ENCODE data around the gene ARID5B.

The ARID5B gene

GRCh38 chr10:62045765-62046521 is 144.4 kb downstream of the ARID5B start:
- peak overlapping the region in 2 of 7 experiments; percentile 7 to 14 for H3K4me3 ChIP-seq (ENCODE audit: control insufficient read depth in 1 of 7, extremely low read depth in 1 of 7, insufficient read depth in 4 of 7, low read depth in 2 of 7, low read length in 6 of 7)
- H3K36me3 ChIP-seq (ENCODE audit: control insufficient read depth in 4 of 4, insufficient read depth in 4 of 4, low read length in 3 of 4) = peaks cover 0 to 3% (median 0%) of the 10 kb centered on the region in 4 experiments
- H3K9me3 ChIP-seq (ENCODE audit: control extremely low read depth in 1 of 5, control insufficient read depth in 4 of 5, insufficient read depth in 2 of 5, low read depth in 1 of 5, low read length in 4 of 5) = no peaks in the 10 kb centered on the region
- H3K4me1 ChIP-seq (ENCODE audit: control extremely low read depth in 1 of 4, control insufficient read depth in 4 of 4, insufficient read depth in 4 of 4, low read length in 3 of 4) = peaks cover 26 to 71% (median 34%) of the 10 kb centered on the region in 4 experiments
- ChIA-PET CTCF (interaction anchor here (1.3 to 2.0 kb wide), 3 partner anchors 53 to 199 kb away, joined by 3 to 8 read pairs (median 4); no protein-coding TSS in a partner anchor), POLR2A (no interaction called here)
- no peaks in the 10 kb centered on the region for H3K27me3 ChIP-seq (replicated peaks in 2 of 5; ENCODE audit: control insufficient read depth in 4 of 5, insufficient read depth in 5 of 5, low read length in 4 of 5)
- WGBS (ENCODE audit: insufficient coverage) = 98% methylated on average over 6 of the region's 12 CpGs
- peak overlapping the region in 1 of 2 experiments; percentile 53 for H3K27ac ChIP-seq (ENCODE audit: insufficient read depth in 1 of 2, low read depth in 1 of 2, low read length in 2 of 2, poor library complexity in 1 of 2, severe bottlenecking in 2 of 2)
- DNase-seq = no peak

- H3K36me3 ChIP-seq (ENCODE audit: control insufficient read depth in 4 of 4, insufficient read depth in 4 of 4, low read length in 3 of 4) = peaks cover 0 to 4% (median 1%) of the 10 kb centered on the region in 4 experiments
- ChIA-PET POLR2A (no interaction called here), CTCF (interaction anchor here (0.8 to 2.0 kb wide), 4 partner anchors 8 to 198 kb away, joined by 3 to 8 read pairs (median 4); no protein-coding TSS in a partner anchor)
- 38% methylated on average over 3 of the region's 4 CpGs for WGBS (ENCODE audit: insufficient coverage)
- peak overlapping the region in 1 of 2 experiments; percentile 53 for H3K27ac ChIP-seq (ENCODE audit: insufficient read depth in 1 of 2, low read depth in 1 of 2, low read length in 2 of 2, poor library complexity in 1 of 2, severe bottlenecking in 2 of 2)
- DNase-seq = peak; percentile 43 to 84 (median 75)
- H3K9me3 ChIP-seq (ENCODE audit: control extremely low read depth in 1 of 5, control insufficient read depth in 4 of 5, insufficient read depth in 2 of 5, low read depth in 1 of 5, low read length in 4 of 5) = no peaks in the 10 kb centered on the region
- peak overlapping the region in 3 of 7 experiments; percentile 23 to 53 (median 33) for H3K4me3 ChIP-seq (ENCODE audit: control insufficient read depth in 1 of 7, extremely low read depth in 1 of 7, insufficient read depth in 4 of 7, low read depth in 2 of 7, low read length in 6 of 7)
- no peaks in the 10 kb centered on the region for H3K27me3 ChIP-seq (replicated peaks in 2 of 5; ENCODE audit: control insufficient read depth in 4 of 5, insufficient read depth in 5 of 5, low read length in 4 of 5)
- H3K4me1 ChIP-seq (ENCODE audit: control extremely low read depth in 1 of 4, control insufficient read depth in 4 of 4, insufficient read depth in 4 of 4, low read length in 3 of 4) = peaks cover 26 to 73% (median 33%) of the 10 kb centered on the region in 4 experiments
Observed at GRCh38 chr10:62046522-62047227, 145.2 kb downstream of the ARID5B start.

DNA sequence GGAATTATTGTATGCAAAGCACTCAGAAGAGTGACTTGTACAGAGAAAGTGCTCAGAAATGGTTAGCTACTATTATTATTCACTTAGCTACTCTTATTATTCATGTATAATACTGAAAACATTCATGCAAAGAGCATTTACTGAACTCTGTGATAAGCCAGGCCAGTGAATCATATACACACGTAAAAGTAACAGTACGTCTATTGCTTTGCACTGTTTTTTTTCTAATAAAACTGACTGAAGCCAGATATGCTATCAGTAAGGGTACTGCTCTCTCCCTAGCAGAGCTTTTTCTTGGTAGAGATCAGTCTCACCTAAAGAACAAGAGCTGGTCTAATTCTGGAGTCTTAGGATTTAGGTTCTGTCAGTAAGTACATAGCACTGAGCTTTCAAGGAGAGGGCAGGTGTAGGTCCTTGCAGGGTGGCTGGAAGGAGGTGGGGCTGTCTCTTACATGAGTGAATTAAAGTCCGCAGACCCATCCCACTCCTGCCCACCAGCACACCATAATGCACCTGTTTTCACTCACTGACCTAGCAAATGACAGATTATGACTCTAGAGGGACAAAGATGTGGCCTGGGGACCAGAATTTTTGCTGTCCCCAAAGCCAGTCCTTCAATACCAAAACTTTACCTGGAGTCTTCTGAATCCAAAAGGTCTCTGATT is 145.9 kb downstream of the ARID5B start:
- ChIA-PET CTCF (interaction anchor here (0.7 to 1.3 kb wide), 3 partner anchors 8 to 52 kb away, joined by 3 read pairs; no protein-coding TSS in a partner anchor), POLR2A (no interaction called here)
- H3K4me3 ChIP-seq (ENCODE audit: control insufficient read depth in 1 of 7, extremely low read depth in 1 of 7, insufficient read depth in 4 of 7, low read depth in 2 of 7, low read length in 6 of 7) = no peak overlapping the region
- H3K4me1 ChIP-seq (ENCODE audit: control extremely low read depth in 1 of 4, control insufficient read depth in 4 of 4, insufficient read depth in 4 of 4, low read length in 3 of 4) = peaks cover 25 to 73% (median 33%) of the 10 kb centered on the region in 4 experiments
- H3K9me3 ChIP-seq (ENCODE audit: control extremely low read depth in 1 of 5, control insufficient read depth in 4 of 5, insufficient read depth in 2 of 5, low read depth in 1 of 5, low read length in 4 of 5) = no peaks in the 10 kb centered on the region
- no peak for DNase-seq
- 77% methylated on average over 2 of the region's 3 CpGs for WGBS (ENCODE audit: insufficient coverage)
- H3K27ac ChIP-seq (ENCODE audit: insufficient read depth in 1 of 2, low read depth in 1 of 2, low read length in 2 of 2, poor library complexity in 1 of 2, severe bottlenecking in 2 of 2) = no peak overlapping the region
- peaks cover 0 to 11% (median 5%) of the 10 kb centered on the region in 4 experiments for H3K36me3 ChIP-seq (ENCODE audit: control insufficient read depth in 4 of 4, insufficient read depth in 4 of 4, low read length in 3 of 4)
- no peaks in the 10 kb centered on the region for H3K27me3 ChIP-seq (replicated peaks in 2 of 5; ENCODE audit: control insufficient read depth in 4 of 5, insufficient read depth in 5 of 5, low read length in 4 of 5)

DNA sequence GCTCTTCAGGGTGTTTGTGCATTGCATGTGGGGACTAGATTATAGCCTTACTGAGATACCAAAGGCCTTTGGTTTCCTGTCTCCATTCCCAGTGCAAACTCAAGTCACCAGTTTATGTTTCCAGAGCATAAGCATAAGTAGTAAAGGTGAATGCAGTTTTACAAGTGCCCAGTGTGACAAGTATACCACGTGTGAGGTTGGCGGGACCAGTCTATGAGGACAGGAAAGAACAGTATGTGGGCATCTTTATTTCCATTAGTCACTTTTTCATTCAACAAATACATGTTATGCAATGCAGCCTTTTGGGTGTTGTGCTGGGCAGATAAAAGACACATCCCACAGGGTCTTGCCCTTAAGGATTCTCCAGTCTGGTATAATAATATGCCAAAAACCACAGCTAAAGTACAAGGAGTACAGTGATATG is 146.5 kb downstream of the ARID5B start:
- Histone ChIP-seq H3K27me3 (replicated peaks in 2 of 5; ENCODE audit: control insufficient read depth in 4 of 5, insufficient read depth in 5 of 5, low read length in 4 of 5) (no peaks in the 10 kb centered on the region), H3K4me3 (ENCODE audit: control insufficient read depth in 1 of 7, extremely low read depth in 1 of 7, insufficient read depth in 4 of 7, low read depth in 2 of 7, low read length in 6 of 7) (no peak overlapping the region), H3K27ac (ENCODE audit: insufficient read depth in 1 of 2, low read depth in 1 of 2, low read length in 2 of 2, poor library complexity in 1 of 2, severe bottlenecking in 2 of 2) (no peak overlapping the region), H3K9me3 (ENCODE audit: control extremely low read depth in 1 of 5, control insufficient read depth in 4 of 5, insufficient read depth in 2 of 5, low read depth in 1 of 5, low read length in 4 of 5) (no peaks in the 10 kb centered on the region), H3K36me3 (ENCODE audit: control insufficient read depth in 4 of 4, insufficient read depth in 4 of 4, low read length in 3 of 4) (peaks cover 0 to 17% (median 8%) of the 10 kb centered on the region in 4 experiments), H3K4me1 (ENCODE audit: control extremely low read depth in 1 of 4, control insufficient read depth in 4 of 4, insufficient read depth in 4 of 4, low read length in 3 of 4) (peaks cover 25 to 70% (median 33%) of the 10 kb centered on the region in 4 experiments)
- WGBS (ENCODE audit: insufficient coverage) = no CpG with 5 or more reads among the region's 2 CpGs
- CTCF ChIA-PET = interaction anchor here (0.7 to 3.4 kb wide), 5 partner anchors 8 to 39 kb away, joined by 3 to 19 read pairs (median 3); no protein-coding TSS in a partner anchor
- POLR2A ChIA-PET = no interaction called here
- DNase-seq = peak in 1 of 3 donors; percentile 41

DNA sequence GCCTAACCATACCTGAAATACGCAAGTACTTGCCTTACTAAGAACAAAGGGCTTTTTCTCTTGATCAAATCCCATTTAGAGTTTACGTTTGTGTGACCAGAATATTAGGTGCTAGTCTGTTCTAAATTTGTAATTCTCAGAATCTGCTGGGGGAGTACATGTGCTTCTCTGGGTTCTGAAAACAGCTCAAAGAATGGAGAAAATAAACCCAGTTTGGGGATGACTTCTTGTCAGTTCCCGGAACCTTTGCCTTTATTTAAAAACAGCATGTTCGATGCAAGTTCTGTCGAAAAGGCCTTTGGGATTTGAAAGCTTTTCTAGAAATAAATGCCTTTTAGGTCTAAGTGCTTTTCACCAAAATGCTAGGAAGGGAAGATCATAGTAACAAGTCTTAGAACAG is 147.0 kb downstream of the ARID5B start:
- ChIA-PET POLR2A (no interaction called here), CTCF (interaction anchor here (0.9 to 3.4 kb wide), 4 partner anchors 9 to 196 kb away, joined by 3 to 19 read pairs (median 6); no protein-coding TSS in a partner anchor)
- H3K27me3 ChIP-seq (replicated peaks in 2 of 5; ENCODE audit: control insufficient read depth in 4 of 5, insufficient read depth in 5 of 5, low read length in 4 of 5) = no peaks in the 10 kb centered on the region
- no peak overlapping the region for H3K4me3 ChIP-seq (ENCODE audit: control insufficient read depth in 1 of 7, extremely low read depth in 1 of 7, insufficient read depth in 4 of 7, low read depth in 2 of 7, low read length in 6 of 7)
- peaks cover 25 to 71% (median 35%) of the 10 kb centered on the region in 4 experiments for H3K4me1 ChIP-seq (ENCODE audit: control extremely low read depth in 1 of 4, control insufficient read depth in 4 of 4, insufficient read depth in 4 of 4, low read length in 3 of 4)
- no peak for DNase-seq
- H3K27ac ChIP-seq (ENCODE audit: insufficient read depth in 1 of 2, low read depth in 1 of 2, low read length in 2 of 2, poor library complexity in 1 of 2, severe bottlenecking in 2 of 2) = no peak overlapping the region
- H3K36me3 ChIP-seq (ENCODE audit: control insufficient read depth in 4 of 4, insufficient read depth in 4 of 4, low read length in 3 of 4) = peaks cover 0 to 22% (median 10%) of the 10 kb centered on the region in 4 experiments
- 83% methylated on average over 3 of the region's 5 CpGs for WGBS (ENCODE audit: insufficient coverage)
- H3K9me3 ChIP-seq (ENCODE audit: control extremely low read depth in 1 of 5, control insufficient read depth in 4 of 5, insufficient read depth in 2 of 5, low read depth in 1 of 5, low read length in 4 of 5) = no peaks in the 10 kb centered on the region

- H3K4me3 ChIP-seq (ENCODE audit: control insufficient read depth in 1 of 7, extremely low read depth in 1 of 7, insufficient read depth in 4 of 7, low read depth in 2 of 7, low read length in 6 of 7) = no peak overlapping the region
- H3K9me3 ChIP-seq (ENCODE audit: control extremely low read depth in 1 of 5, control insufficient read depth in 4 of 5, insufficient read depth in 2 of 5, low read depth in 1 of 5, low read length in 4 of 5) = no peaks in the 10 kb centered on the region
- peak overlapping the region in 1 of 2 experiments; percentile 4 for H3K27ac ChIP-seq (ENCODE audit: insufficient read depth in 1 of 2, low read depth in 1 of 2, low read length in 2 of 2, poor library complexity in 1 of 2, severe bottlenecking in 2 of 2)
- ChIA-PET CTCF (interaction anchor here (0.9 to 3.4 kb wide), 5 partner anchors 9 to 199 kb away, joined by 3 to 19 read pairs (median 5); no protein-coding TSS in a partner anchor), POLR2A (no interaction called here)
- peaks cover 0 to 26% (median 10%) of the 10 kb centered on the region in 4 experiments for H3K36me3 ChIP-seq (ENCODE audit: control insufficient read depth in 4 of 4, insufficient read depth in 4 of 4, low read length in 3 of 4)
- no peak for DNase-seq
- no peaks in the 10 kb centered on the region for H3K27me3 ChIP-seq (replicated peaks in 2 of 5; ENCODE audit: control insufficient read depth in 4 of 5, insufficient read depth in 5 of 5, low read length in 4 of 5)
- peaks cover 25 to 70% (median 35%) of the 10 kb centered on the region in 4 experiments for H3K4me1 ChIP-seq (ENCODE audit: control extremely low read depth in 1 of 4, control insufficient read depth in 4 of 4, insufficient read depth in 4 of 4, low read length in 3 of 4)
- WGBS (ENCODE audit: insufficient coverage) = 95% methylated on average over 16 of the region's 21 CpGs
Observed at GRCh38 chr10:62048919-62049623, 147.6 kb downstream of the ARID5B start.
